GM12865 (cell line): ENCODE data around the gene KIF26A.

ENCODE experiments used
- DNase-seq: peaks from one replicate; pipeline ENCODE4 v3.0.0; 2010; ENCODE audit warnings: low read depth
- H3K4me3 ChIP-seq: 2 replicates; pipeline ENCODE4 v1.5.1; 2011; ENCODE audit warnings: mild to moderate bottlenecking, low read depth, low read length, control low read depth
- CTCF ChIP-seq: IDR thresholded peaks from 2 replicates; pipeline ENCODE4 v1.5.1; 2011; ENCODE audit warnings: low read length, control low read depth, low read depth, inconsistent platforms; ENCODE audit not compliant: insufficient read depth; ENCODE audit errors: missing control alignments

Gene KIF26A

GRCh38 chr14:104120281-104120741 lies 18.1 kb upstream of the KIF26A start:
- no peak for TF ChIP-seq CTCF
- H3K4me3 ChIP-seq: no peak overlapping the region
- no peak for DNase-seq

- TF ChIP-seq CTCF: no peak
- no peak for DNase-seq
- no peak overlapping the region for H3K4me3 ChIP-seq
Observed at GRCh38 chr14:104121142-104121541, 17.2 kb upstream of the KIF26A start.

- TF ChIP-seq CTCF: no peak
- DNase-seq: no peak
- H3K4me3 ChIP-seq: no peak overlapping the region
Observed at GRCh38 chr14:104123879-104124278, 14.5 kb upstream of the KIF26A start.

GRCh38 chr14:104125011-104125410 lies 13.4 kb upstream of the KIF26A start:
- no peak for TF ChIP-seq CTCF
- no peak for DNase-seq
- no peak overlapping the region for H3K4me3 ChIP-seq

GRCh38 chr14:104126753-104127152 lies 11.6 kb upstream of the KIF26A start:
- H3K4me3 ChIP-seq: no peak overlapping the region
- no peak for TF ChIP-seq CTCF
- DNase-seq: no peak

- TF ChIP-seq CTCF: no peak
- H3K4me3 ChIP-seq: no peak overlapping the region
- no peak for DNase-seq
Observed at GRCh38 chr14:104128981-104129380, 9.4 kb upstream of the KIF26A start.

- DNase-seq: no peak
- TF ChIP-seq CTCF: no peak
Observed at GRCh38 chr14:104129556-104129955, 8.8 kb upstream of the KIF26A start.

More at GRCh38 chr14:104129556-104129955, 8.8 kb upstream of the KIF26A start:
- no peak overlapping the region for H3K4me3 ChIP-seq
